ENCODE measurements around the gene RPL29. TPM values are rescaled to one million over a fixed set of nuclear protein-coding genes. Genes with fewer than 3 reads are reported as not detected.
A peak's percentile ranks its signal among the peaks of the same experiment; 100 is the strongest.

RPL29 gene
- total and polyA plus RNA-seq, 2 of the 13 experiments (the other 11 are each of a cell fraction or from before 2014, with no cell fraction given): 1,348 to 2,263 TPM

DNA sequence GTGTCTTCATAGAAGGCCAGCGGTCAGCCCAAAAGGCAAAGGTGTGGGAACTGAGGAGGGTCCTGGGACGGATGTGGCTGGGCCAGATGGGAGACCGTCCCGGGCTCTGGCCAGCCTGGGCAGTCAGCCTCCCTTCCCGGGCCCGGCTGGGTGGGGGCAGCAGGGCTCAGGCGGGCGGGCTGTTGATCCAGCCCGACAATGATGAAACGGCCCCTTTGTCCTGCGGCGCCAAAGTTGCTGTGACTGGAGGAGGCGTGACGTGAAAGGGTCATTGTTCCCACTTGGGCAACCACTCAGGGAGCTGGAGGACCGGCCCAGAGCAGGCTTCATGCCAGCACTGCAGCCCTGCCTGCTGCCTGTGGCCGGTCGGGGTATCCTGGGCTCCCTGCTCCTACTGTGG is 44.2 kb upstream of the RPL29 start (continued):
- TF ChIP-seq MXD1 (CRISPR knock-in tag; IDR thresholded peaks at IDR 0.05) (no peak), SNAPC2 (CRISPR knock-in tag; IDR thresholded peaks at IDR 0.05) (no peak), ZNF567 (CRISPR knock-in tag; IDR thresholded peaks at IDR 0.05; ENCODE audit: borderline replicate concordance) (no peak), PITX1 (CRISPR knock-in tag; IDR thresholded peaks at IDR 0.05) (peak; percentile 46; the same call in 1 of the 2 replicates), GABPB1 (CRISPR knock-in tag; IDR thresholded peaks at IDR 0.05) (peak; percentile 64; the same call in 1 of the 2 replicates), ZNF121 (CRISPR knock-in tag; IDR thresholded peaks at IDR 0.05) (peak; percentile 49; the same call in 1 of the 2 replicates), SP5 (CRISPR knock-in tag; IDR thresholded peaks at IDR 0.05; ENCODE audit: borderline replicate concordance, low read depth) (peak; percentile 55; the same call in 1 of the 2 replicates), RXRA (CRISPR knock-in tag; IDR thresholded peaks at IDR 0.05) (peak; percentile 84), ZNF564 (CRISPR knock-in tag; IDR thresholded peaks at IDR 0.05) (peak; percentile 42; the same call in 1 of the 2 replicates), ZNF543 (CRISPR knock-in tag; IDR thresholded peaks at IDR 0.05) (no peak), ZNF646 (CRISPR knock-in tag; IDR thresholded peaks at IDR 0.05) (no peak), EP300 (IDR thresholded peaks at IDR 0.05; ENCODE audit: low read depth in 2 of 2, low read length in 2 of 2) (peak in 1 of 2 experiments; percentile 45; a peak in 1 of 4 replicates), EP300 (CRISPR knock-in tag; IDR thresholded peaks at IDR 0.05; ENCODE audit: borderline replicate concordance) (peak; percentile 56; the same call in 1 of the 2 replicates), ZNF746 (CRISPR knock-in tag; IDR thresholded peaks at IDR 0.05) (no peak), RBAK (CRISPR knock-in tag; IDR thresholded peaks at IDR 0.05) (peak; percentile 85; the same call in 1 of the 2 replicates), CCAR2 (optimal IDR thresholded peaks at IDR 0.05; ENCODE audit: low read depth, low read length) (no peak), ZSCAN31 (CRISPR knock-in tag; IDR thresholded peaks at IDR 0.05; ENCODE audit: low read depth) (peak; percentile 62; the same call in 1 of the 2 replicates), ZSCAN9 (CRISPR knock-in tag; IDR thresholded peaks at IDR 0.05; ENCODE audit: borderline replicate concordance) (0 out of 2 replicates have a peak, but pooled peaks have one; percentile 31), ZNF781 (CRISPR knock-in tag; IDR thresholded peaks at IDR 0.05; ENCODE audit: borderline replicate concordance, not compliant biosample characterization) (no peak), RXRB (CRISPR knock-in tag; IDR thresholded peaks at IDR 0.05; ENCODE audit: borderline replicate concordance) (peak; percentile 43; the same call in 1 of the 2 replicates), ZNF530 (CRISPR knock-in tag; IDR thresholded peaks at IDR 0.05; ENCODE audit: low read depth) (no peak), HMGA1 (CRISPR knock-in tag; conservative IDR thresholded peaks at IDR 0.05) (no peak), TERF1 (CRISPR knock-in tag; IDR thresholded peaks at IDR 0.05) (no peak)

All from HepG2 (cell line).